Trophoblast cell (in vitro differentiated cells and primary cell): ENCODE results near the gene SPACA6. TPM values are rescaled to one million over a fixed set of nuclear protein-coding genes. Genes with fewer than 3 reads are reported as not detected.
A peak's percentile ranks its signal among the peaks of the same experiment; 100 is the strongest.
"Not testable (repeated sequence)": the region's sequence is repeated elsewhere in the genome, so short reads cannot be mapped to it uniquely, and the experiment has no call there.

Experiments used
- DNase-seq, 2 donors: peaks; one replicate each; pipeline ENCODE4 v3.0.0-alpha.2; 2016
- H2AFZ ChIP-seq: 2 replicates; pipeline ENCODE4 v1.6.1; 2013; ENCODE audit warnings: low read length, moderate library complexity, mild to moderate bottlenecking; ENCODE audit not compliant: insufficient read depth, poor library complexity
- H2AK5ac ChIP-seq: 2 replicates; pipeline ENCODE4 v1.6.1; 2013; ENCODE audit warnings: mild to moderate bottlenecking, low read length
- H2BK120ac ChIP-seq: 2 replicates; pipeline ENCODE4 v1.6.1; 2013; ENCODE audit warnings: low read length, mild to moderate bottlenecking, moderate library complexity; ENCODE audit not compliant: insufficient read depth, poor library complexity
- H2BK12ac ChIP-seq: 2 replicates; pipeline ENCODE4 v1.6.1; 2013; ENCODE audit warnings: mild to moderate bottlenecking, low read length, moderate library complexity
- H2BK5ac ChIP-seq: 2 replicates; pipeline ENCODE4 v1.6.1; 2013; ENCODE audit warnings: low read length, low read depth, moderate library complexity, mild to moderate bottlenecking; ENCODE audit not compliant: poor library complexity
- H3K14ac ChIP-seq: 2 replicates; pipeline ENCODE4 v1.6.1; 2013; ENCODE audit warnings: mild to moderate bottlenecking, low read length
- H3K18ac ChIP-seq: 2 replicates; pipeline ENCODE4 v1.6.1; 2013; ENCODE audit warnings: mild to moderate bottlenecking, low read length
- H3K23ac ChIP-seq: 2 replicates; pipeline ENCODE4 v1.6.1; 2013; ENCODE audit warnings: low read length
- H3K27ac ChIP-seq: 2 replicates; pipeline ENCODE4 v1.5.1; 2013; ENCODE audit warnings: low read depth, mild to moderate bottlenecking, inconsistent platforms, low read length, moderate library complexity
- H3K27me3 ChIP-seq: 2 replicates; pipeline ENCODE4 v1.6.1; 2013; ENCODE audit warnings: inconsistent platforms, mild to moderate bottlenecking, low read length, moderate library complexity; ENCODE audit not compliant: insufficient read depth
- H3K36me3 ChIP-seq, 2 experiments: 1 replicate in 1 of 2; 2 replicates in 1 of 2; pipeline ENCODE4 v1.6.1; 2013; ENCODE audit warnings: low read length in 2 of 2, mild to moderate bottlenecking in 2 of 2, moderate library complexity in 1 of 2; ENCODE audit not compliant: insufficient read depth in 2 of 2, control insufficient read depth in 1 of 2
- H3K4ac ChIP-seq: 2 replicates; pipeline ENCODE4 v1.6.1; 2013; ENCODE audit warnings: low read depth, mild to moderate bottlenecking, low read length, moderate library complexity
- H3K4me1 ChIP-seq, 2 experiments: 1 replicate in 1 of 2; 2 replicates in 1 of 2; pipeline ENCODE4 v1.6.1; 2013; ENCODE audit warnings: low read length in 2 of 2, mild to moderate bottlenecking in 2 of 2, moderate library complexity in 1 of 2; ENCODE audit not compliant: insufficient read depth in 2 of 2, control insufficient read depth in 1 of 2
- H3K4me2 ChIP-seq: 2 replicates; pipeline ENCODE4 v1.6.1; 2013; ENCODE audit warnings: inconsistent platforms, mild to moderate bottlenecking, low read length, moderate library complexity
- H3K4me3 ChIP-seq: 2 replicates; pipeline ENCODE4 v1.5.1; 2013; ENCODE audit warnings: mild to moderate bottlenecking, low read depth, low read length, inconsistent platforms
- H3K79me1 ChIP-seq: one replicate; pipeline ENCODE4 v1.6.1; 2013; ENCODE audit warnings: low read length
- H3K79me2 ChIP-seq: 2 replicates; pipeline ENCODE4 v1.6.1; 2013; ENCODE audit warnings: low read length, mild to moderate bottlenecking; ENCODE audit not compliant: control insufficient read depth, insufficient read depth, poor library complexity
- H3K9ac ChIP-seq: 2 replicates; pipeline ENCODE4 v1.6.1; 2013; ENCODE audit warnings: mild to moderate bottlenecking, low read length
- H3K9me3 ChIP-seq: 2 replicates; pipeline ENCODE4 v1.6.1; 2013; ENCODE audit warnings: low read depth, mild to moderate bottlenecking, control low read depth, inconsistent platforms, low read length; ENCODE audit not compliant: insufficient read depth
- H4K12ac ChIP-seq: 2 replicates; pipeline ENCODE4 v1.6.1; 2013; ENCODE audit warnings: low read depth, mild to moderate bottlenecking, low read length, moderate library complexity
- H4K8ac ChIP-seq: 2 replicates; pipeline ENCODE4 v1.6.1; 2013; ENCODE audit warnings: low read depth, mild to moderate bottlenecking, low read length, moderate library complexity
- H4K91ac ChIP-seq: one replicate; pipeline ENCODE4 v1.6.1; 2013; ENCODE audit warnings: low read depth, mild to moderate bottlenecking, low read length, moderate library complexity
- WGBS: extraction: QIAGEN DNeasy Blood & Tissue Kit; methylation state at CpG from one replicate; pipeline ENCODE4 v1.1.7; 2013; ENCODE audit warnings: missing lambda C conversion rate; ENCODE audit not compliant: insufficient read length, insufficient coverage; ENCODE audit errors: extremely low coverage; 5-methylcytosine and 5-hydroxymethylcytosine counted together
- polyA plus RNA-seq: library from polyadenylated mRNA; stranded (reverse); fragments of 200-250 nt; gene quantifications from 2 replicates; pipeline ENCODE4 v1.2.3, GENCODE V29; 2013

SPACA6 gene
- 21.7 and 24.5 TPM in 2 replicates for polyA plus RNA-seq

- Histone ChIP-seq H3K18ac (peak within 1 kb of the TSS; percentile 51), H3K79me2 (peaks cover 47% of the 10 kb centered on the region), H3K4me3 (no peak within 1 kb of the TSS), H3K27me3 (no peaks in the 10 kb centered on the region), H2BK120ac (no peak within 1 kb of the TSS), H3K9ac (no peak within 1 kb of the TSS), H3K36me3 (peaks cover 55 to 62% of the 10 kb centered on the region in 2 experiments), H2AFZ (no peak within 1 kb of the TSS), H3K14ac (no peak within 1 kb of the TSS), H2AK5ac (no peak within 1 kb of the TSS), H3K4me2 (peak within 1 kb of the TSS; percentile 61), H3K23ac (no peak within 1 kb of the TSS), H3K9me3 (no peaks in the 10 kb centered on the region), H3K4ac (peak within 1 kb of the TSS; percentile 87), H3K79me1 (peaks cover 31% of the 10 kb centered on the region), H4K91ac (no peak within 1 kb of the TSS), H2BK5ac (peak within 1 kb of the TSS; percentile 34), H3K4me1 (peaks cover 18 to 22% of the 10 kb centered on the region in 2 experiments), H3K27ac (peak within 1 kb of the TSS; percentile 6), H4K12ac (no peak within 1 kb of the TSS), H4K8ac (peak within 1 kb of the TSS; percentile 14), H2BK12ac (no peak within 1 kb of the TSS)
- WGBS = no CpG with 5 or more reads among the region's 8 CpGs
- no peak for DNase-seq
Measured at GRCh38 chr19:51693260-51693659, at the start of gene SPACA6. TSS of gene SPACA6 (plus strand) at chr19:51693330. CDS start at chr19:51693527, 197 bp downstream.

GRCh38 chr19:51644636-51645271, 48.4 kb upstream of the SPACA6 start:
- Histone ChIP-seq H3K79me2 (no peaks in the 10 kb centered on the region), H2BK120ac (no peak overlapping the region), H4K8ac (no peak overlapping the region), H3K9ac (no peak overlapping the region), H3K4ac (no peak overlapping the region), H3K14ac (no peak overlapping the region), H3K4me3 (no peak overlapping the region), H3K79me1 (no peaks in the 10 kb centered on the region), H2AFZ (no peak overlapping the region), H3K18ac (no peak overlapping the region), H3K27ac (no peak overlapping the region), H3K9me3 (peaks cover 31% of the 10 kb centered on the region), H3K23ac (no peak overlapping the region), H2BK5ac (no peak overlapping the region), H3K27me3 (no peaks in the 10 kb centered on the region), H3K4me1 (no peaks in the 10 kb centered on the region), H4K91ac (no peak overlapping the region), H4K12ac (no peak overlapping the region), H3K4me2 (no peak overlapping the region), H2BK12ac (no peak overlapping the region), H3K36me3 (no peaks in the 10 kb centered on the region), H2AK5ac (no peak overlapping the region)
- no CpG with 5 or more reads among the region's 11 CpGs for WGBS
- no peak for DNase-seq

- H3K9me3 ChIP-seq = peaks cover 37% of the 10 kb centered on the region
- not testable (repeated sequence) for H3K4ac ChIP-seq, H3K36me3 ChIP-seq, H3K23ac ChIP-seq, H3K79me2 ChIP-seq, H3K14ac ChIP-seq, H2BK5ac ChIP-seq, H2BK12ac ChIP-seq, H3K4me1 ChIP-seq, H4K8ac ChIP-seq, H2AFZ ChIP-seq, H3K4me2 ChIP-seq, H3K9ac ChIP-seq, H2BK120ac ChIP-seq, H3K27ac ChIP-seq, H4K91ac ChIP-seq, H3K79me1 ChIP-seq, H3K4me3 ChIP-seq, DNase-seq, H4K12ac ChIP-seq, H3K27me3 ChIP-seq, H2AK5ac ChIP-seq, H3K18ac ChIP-seq
- no CpG with 5 or more reads among the region's 10 CpGs for WGBS
Measured at GRCh38 chr19:51646730-51647129, 46.4 kb upstream of the SPACA6 start, which contains the start of gene SIGLEC14. TSS of gene SIGLEC14 (minus strand) at chr19:51646825. CDS start at chr19:51646759, 66 bp downstream.

GRCh38 chr19:51647318-51647717, 45.8 kb upstream of the SPACA6 start:
- no peaks in the 10 kb centered on the region for H3K4me1 ChIP-seq
- H4K8ac ChIP-seq = no peak overlapping the region
- no peaks in the 10 kb centered on the region for H3K36me3 ChIP-seq
- no peak overlapping the region for H3K4me2 ChIP-seq
- peaks cover 37% of the 10 kb centered on the region for H3K9me3 ChIP-seq
- no peak overlapping the region for H3K9ac ChIP-seq
- no peak overlapping the region for H3K23ac ChIP-seq
- H3K79me2 ChIP-seq = no peaks in the 10 kb centered on the region
- H2AK5ac ChIP-seq = no peak overlapping the region
- WGBS = no CpG with 5 or more reads among the region's 6 CpGs
- no peak overlapping the region for H3K18ac ChIP-seq
- no peak overlapping the region for H2BK12ac ChIP-seq
- H3K4me3 ChIP-seq = no peak overlapping the region
- no peak overlapping the region for H3K4ac ChIP-seq
- no peaks in the 10 kb centered on the region for H3K27me3 ChIP-seq
- H3K79me1 ChIP-seq = no peaks in the 10 kb centered on the region
- no peak overlapping the region for H2BK5ac ChIP-seq
- no peak overlapping the region for H4K91ac ChIP-seq
- H3K14ac ChIP-seq = no peak overlapping the region
- H2AFZ ChIP-seq = no peak overlapping the region
- H3K27ac ChIP-seq = no peak overlapping the region
- no peak for DNase-seq
- H4K12ac ChIP-seq = no peak overlapping the region
- H2BK120ac ChIP-seq = no peak overlapping the region
